HT1080 (cell line): ENCODE results near the gene DNAJC16. TPM values are rescaled to one million over a fixed set of nuclear protein-coding genes. Genes with fewer than 3 reads are reported as not detected.

ENCODE experiments used
- DNase-seq: peaks from one replicate; pipeline ENCODE4 v3.0.0-alpha.2; 2015; ENCODE audit warnings: low read depth
- small RNA-seq: library from RNA; depleted of rRNA; stranded (forward); fragments of <200 nt; gene quantifications from one replicate; pipeline ENCODE3, GENCODE V24; 2014
- total RNA-seq: library from RNA; depleted of rRNA; stranded (reverse); fragments of >200 nt; shearing (Covaris generic); gene quantifications from 2 replicates; pipeline ENCODE4 v1.2.3, GENCODE V29; 2014; rRNA removed

The DNAJC16 gene
- total RNA-seq, 1 experiment from 2014 or later: 10.5 TPM

- DNase-seq: no peak
These were observed 92.2 kb downstream of the DNAJC16 start for GRCh38 chr1:15618655-15619525.

- peak; percentile 69 for DNase-seq
These were observed 93.5 kb downstream of the DNAJC16 start for GRCh38 chr1:15620155-15620545.

- no peak for DNase-seq
These were observed 94.4 kb downstream of the DNAJC16 start for GRCh38 chr1:15620902-15621682.

- no peak for DNase-seq
These were observed 95.3 kb downstream of the DNAJC16 start for GRCh38 chr1:15621975-15622374.

- DNase-seq: no peak
These were observed 96.2 kb downstream of the DNAJC16 start for GRCh38 chr1:15622712-15623373.

GRCh38 chr1:15623435-15623834 lies 96.8 kb downstream of the DNAJC16 start:
- DNase-seq: no peak

GRCh38 chr1:15624133-15624714 lies 97.6 kb downstream of the DNAJC16 start:
- DNase-seq: no peak

GRCh38 chr1:15625056-15625917 lies 98.6 kb downstream of the DNAJC16 start:
- no peak for DNase-seq

Small RNA genes within 50 kb of the gene (small RNA-seq; reads per million reads assigned to genes)
- gene CD24P1 (not detected), gene RNU7-179P (not detected), gene SCARNA21B (not detected)

Other genes with a start within 250 kb of the DNAJC16 start
- gene EFHD2, start 117.0 kb upstream of the DNAJC16 start, total RNA-seq: 134 and 169 TPM in 2 replicates
- gene CTRC, start 88.4 kb upstream of the DNAJC16 start, total RNA-seq: not detected in 2 replicates
- not detected in 2 replicates for gene CELA2A, start 70.1 kb upstream of the DNAJC16 start, total RNA-seq
- gene CELA2B, start 50.7 kb upstream of the DNAJC16 start, total RNA-seq: not detected in 2 replicates
- gene CASP9, start 2.6 kb upstream of the DNAJC16 start, total RNA-seq: 3.1 and 6.2 TPM in 2 replicates
- gene AGMAT, start 58.2 kb downstream of the DNAJC16 start, total RNA-seq: not detected in 2 replicates
- 12.4 and 13.8 TPM in 2 replicates for gene DDI2, start 90.6 kb downstream of the DNAJC16 start, total RNA-seq
- gene PLEKHM2, start 157.5 kb downstream of the DNAJC16 start, total RNA-seq: 44.4 and 45.2 TPM in 2 replicates
- gene SLC25A34, start 209.4 kb downstream of the DNAJC16 start, total RNA-seq: 0.07 and 0.16 TPM in 2 replicates
- gene TMEM82, start 215.7 kb downstream of the DNAJC16 start, total RNA-seq: not detected in 2 replicates
- gene FBLIM1, start 231.9 kb downstream of the DNAJC16 start, total RNA-seq: 80.6 and 82.6 TPM in 2 replicates